MCF 10A (cell line): ENCODE measurements around the gene TAF4. TPM values are rescaled to one million over a fixed set of nuclear protein-coding genes. Genes with fewer than 3 reads are reported as not detected.
"Not testable (repeated sequence)": the region's sequence is repeated elsewhere in the genome, so short reads cannot be mapped to it uniquely, and the experiment has no call there.

Experiments used
- BruUV-seq: library from RNA; stranded (reverse); fragments of 400-500 nt; replicated peaks from 2 replicates; lab custom pipeline; 2021; lab: Mats Ljungman, UMichigan
- CTCF ChIA-PET: fragments of 300-600 bp; sonication (Branson Sonifier 250); formaldehyde crosslinking; extraction: SDS; loops from one replicate; lab custom pipeline; 2021; ENCODE audit warnings: antibody characterized with exemption, inconsistent platforms; lab: Yijun Ruan, JAX
- POLR2A ChIA-PET: fragments of 300-600, 350-650 bp; sonication (Branson Sonifier 250); formaldehyde crosslinking; extraction: SDS; loops from one replicate; lab custom pipeline; 2020; ENCODE audit warnings: antibody characterized with exemption, inconsistent platforms; lab: Yijun Ruan, JAX
- DNase-seq: peaks from one replicate; pipeline ENCODE4 v3.0.0-alpha.2; 2018; ENCODE audit not compliant: unreplicated experiment
- H3K27ac Mint-ChIP-seq: one replicate; pipeline ENCODE4 v1.8.0; 2022; ENCODE audit warnings: mild to moderate bottlenecking, low read depth, mixed read lengths; ENCODE audit not compliant: unreplicated experiment
- H3K27me3 Mint-ChIP-seq: one replicate; pipeline ENCODE4 v1.8.0; 2022; ENCODE audit warnings: mixed read lengths; ENCODE audit not compliant: insufficient read depth, unreplicated experiment
- H3K36me3 Mint-ChIP-seq: one replicate; pipeline ENCODE4 v1.8.0; 2022; ENCODE audit warnings: mild to moderate bottlenecking, moderate library complexity, mixed read lengths; ENCODE audit not compliant: insufficient read depth, unreplicated experiment
- H3K4me1 Mint-ChIP-seq: one replicate; pipeline ENCODE4 v1.8.0; 2022; ENCODE audit warnings: mixed read lengths; ENCODE audit not compliant: insufficient read depth, unreplicated experiment
- H3K4me3 Mint-ChIP-seq: one replicate; pipeline ENCODE4 v1.8.0; 2022; ENCODE audit warnings: mild to moderate bottlenecking, moderate library complexity, mixed read lengths; ENCODE audit not compliant: unreplicated experiment
- H3K9me3 Mint-ChIP-seq: one replicate; pipeline ENCODE4 v1.8.0; 2022; ENCODE audit warnings: mixed read lengths; ENCODE audit not compliant: unreplicated experiment
- intact Hi-C: fragments of 100-400 bp; cut with micrococcal nuclease; formaldehyde crosslinking; loops from 2 replicates; pipeline ENCODE4 v1.14.1; 2022
- total RNA-seq: library from RNA; stranded (reverse); gene quantifications from 2 replicates; pipeline ENCODE4 v1.2.3, GENCODE V29; 2022
- TF ChIP-seq, protein P1 (sequence below): fragments of 200-600 bp; IDR thresholded peaks from one replicate; pipeline ENCODE4 v1.8.0; 2022; ENCODE audit warnings: antibody characterized with exemption, mild to moderate bottlenecking; ENCODE audit not compliant: unreplicated experiment

The TAF4 gene
- total RNA-seq, 1 experiment from 2014 or later, result 15.9 TPM

DNA sequence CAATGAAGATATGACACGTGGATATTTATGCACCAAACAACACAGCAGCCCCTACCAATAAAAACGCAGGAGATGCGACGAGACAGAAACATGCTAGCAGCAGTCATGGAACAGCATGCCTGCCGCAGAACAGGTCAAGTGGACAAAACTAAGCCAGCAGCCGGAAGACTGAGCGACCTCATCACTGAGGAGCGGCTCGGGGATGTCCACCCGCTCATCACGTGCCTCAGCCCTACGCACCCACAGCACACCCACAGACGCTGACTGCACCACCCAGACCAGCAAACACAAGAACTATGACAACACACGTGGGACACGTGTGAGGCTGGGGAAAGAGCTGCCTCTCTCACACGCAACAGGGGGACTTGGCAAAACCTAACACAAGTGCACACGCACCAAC, 81.7 kb downstream of the TAF4 start:
- DNase-seq, result no peak
- no peaks in the 10 kb centered on the region for H3K4me1 Mint-ChIP-seq
- no peaks in the 10 kb centered on the region for H3K9me3 Mint-ChIP-seq
- no TSS peak for BruUV-seq
- peaks cover 28% of the 10 kb centered on the region for H3K36me3 Mint-ChIP-seq
- H3K27me3 Mint-ChIP-seq, result no peaks in the 10 kb centered on the region
- POLR2A ChIA-PET, result interaction anchor here (0.6 kb wide), 1 partner anchor 734 kb away, joined by 3 read pairs; no protein-coding TSS in a partner anchor
- intact Hi-C loops, result no loop called here
- TF ChIP-seq, protein P1, sequence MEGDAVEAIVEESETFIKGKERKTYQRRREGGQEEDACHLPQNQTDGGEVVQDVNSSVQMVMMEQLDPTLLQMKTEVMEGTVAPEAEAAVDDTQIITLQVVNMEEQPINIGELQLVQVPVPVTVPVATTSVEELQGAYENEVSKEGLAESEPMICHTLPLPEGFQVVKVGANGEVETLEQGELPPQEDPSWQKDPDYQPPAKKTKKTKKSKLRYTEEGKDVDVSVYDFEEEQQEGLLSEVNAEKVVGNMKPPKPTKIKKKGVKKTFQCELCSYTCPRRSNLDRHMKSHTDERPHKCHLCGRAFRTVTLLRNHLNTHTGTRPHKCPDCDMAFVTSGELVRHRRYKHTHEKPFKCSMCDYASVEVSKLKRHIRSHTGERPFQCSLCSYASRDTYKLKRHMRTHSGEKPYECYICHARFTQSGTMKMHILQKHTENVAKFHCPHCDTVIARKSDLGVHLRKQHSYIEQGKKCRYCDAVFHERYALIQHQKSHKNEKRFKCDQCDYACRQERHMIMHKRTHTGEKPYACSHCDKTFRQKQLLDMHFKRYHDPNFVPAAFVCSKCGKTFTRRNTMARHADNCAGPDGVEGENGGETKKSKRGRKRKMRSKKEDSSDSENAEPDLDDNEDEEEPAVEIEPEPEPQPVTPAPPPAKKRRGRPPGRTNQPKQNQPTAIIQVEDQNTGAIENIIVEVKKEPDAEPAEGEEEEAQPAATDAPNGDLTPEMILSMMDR, result no peak
- H3K4me3 Mint-ChIP-seq, result no peak overlapping the region
- CTCF ChIA-PET, result interaction anchor here (0.7 kb wide), 1 partner anchor 27 kb away, joined by 3 read pairs; no protein-coding TSS in a partner anchor
- no peak overlapping the region for H3K27ac Mint-ChIP-seq

DNA sequence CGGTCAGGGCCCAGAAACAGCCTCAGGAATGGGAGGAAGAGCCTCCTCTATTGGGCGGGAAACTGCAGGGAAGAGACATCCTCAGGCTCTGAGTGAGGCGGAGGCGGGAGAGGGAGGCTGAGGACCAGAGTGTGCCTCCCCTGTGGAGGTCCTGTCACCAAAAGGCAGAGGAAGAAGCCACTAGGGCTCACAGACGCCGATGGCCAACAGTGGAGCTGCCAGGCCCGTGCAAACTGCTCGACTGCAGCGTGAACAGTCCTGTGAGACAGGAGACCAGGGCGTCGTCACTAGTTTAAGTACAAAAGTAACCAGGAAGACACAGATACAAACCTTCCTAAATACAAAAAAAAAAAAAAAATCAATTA, 82.7 kb downstream of the TAF4 start:
- ChIA-PET POLR2A (interaction anchor here (0.6 kb wide), 1 partner anchor 142 kb away, joined by 4 read pairs; no protein-coding TSS in a partner anchor), CTCF (no interaction called here)
- H3K4me3 Mint-ChIP-seq, result no peak overlapping the region
- no TSS peak for BruUV-seq
- no peaks in the 10 kb centered on the region for H3K9me3 Mint-ChIP-seq
- H3K36me3 Mint-ChIP-seq, result peaks cover 19% of the 10 kb centered on the region
- DNase-seq, result no peak
- TF ChIP-seq, protein P1, result no peak
- no peak overlapping the region for H3K27ac Mint-ChIP-seq
- intact Hi-C loops, result no loop called here
- no peaks in the 10 kb centered on the region for H3K27me3 Mint-ChIP-seq
- H3K4me1 Mint-ChIP-seq, result no peaks in the 10 kb centered on the region

DNA sequence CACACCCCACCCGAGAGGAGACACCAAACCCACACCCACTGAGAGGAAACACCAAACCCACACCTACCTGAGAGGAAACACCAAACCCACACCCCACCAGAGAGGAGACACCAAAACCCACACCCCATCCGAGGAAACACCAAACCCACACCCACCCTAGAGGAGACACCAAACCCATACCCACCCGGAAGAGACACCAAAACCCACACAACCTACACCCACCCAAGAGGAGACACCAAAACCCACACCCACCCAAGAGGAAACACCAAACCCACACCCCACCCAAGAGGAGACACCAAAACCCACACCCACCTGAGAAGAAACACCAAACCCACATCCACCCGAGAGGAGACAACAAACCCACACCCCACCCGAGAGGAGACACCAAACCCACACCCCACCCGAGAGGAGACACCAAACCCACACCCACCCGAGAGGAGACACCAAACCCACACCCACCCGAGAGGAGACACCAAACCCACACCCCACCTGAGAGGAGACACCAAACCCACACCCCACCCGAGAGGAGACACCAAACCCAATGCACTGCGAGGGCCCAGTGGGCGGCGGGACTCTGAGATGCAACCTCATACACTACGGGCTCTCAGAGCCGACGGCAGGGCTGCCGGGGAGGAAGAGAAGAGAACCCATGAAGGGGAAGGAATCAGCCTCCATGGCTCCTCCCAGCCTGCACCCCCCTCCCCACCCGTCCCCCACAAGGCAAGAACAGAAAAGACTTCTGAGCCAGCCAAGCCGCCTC, 83.3 kb downstream of the TAF4 start:
- Mint-ChIP-seq H3K4me1 (no peaks in the 10 kb centered on the region), H3K27me3 (no peaks in the 10 kb centered on the region), H3K36me3 (peaks cover 19% of the 10 kb centered on the region), H3K9me3 (no peaks in the 10 kb centered on the region), H3K27ac (no peak overlapping the region), H3K4me3 (no peak overlapping the region)
- intact Hi-C loops, result no loop called here
- no peak for DNase-seq
- ChIA-PET POLR2A (no interaction called here), CTCF (no interaction called here)
- BruUV-seq, result no TSS peak
- TF ChIP-seq, protein P1, result no peak

DNA sequence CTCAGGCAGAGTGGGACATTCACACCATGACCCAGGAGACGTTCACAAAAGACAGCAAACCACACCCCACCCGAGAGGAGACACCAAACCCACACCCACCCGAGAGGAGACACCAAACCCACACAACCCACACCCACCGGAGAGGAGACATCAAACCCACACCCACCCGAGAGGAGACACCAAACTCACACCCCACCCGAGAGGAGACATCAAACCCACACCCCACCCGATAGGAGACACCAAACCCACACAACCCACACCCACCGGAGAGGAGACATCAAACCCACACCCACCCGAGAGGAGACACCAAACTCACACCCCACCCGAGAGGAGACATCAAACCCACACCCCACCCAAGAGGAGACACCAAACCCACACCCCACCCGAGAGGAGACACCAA, 84.0 kb downstream of the TAF4 start:
- CTCF ChIA-PET, DNase-seq, H3K4me1 Mint-ChIP-seq, H3K27ac Mint-ChIP-seq, POLR2A ChIA-PET, H3K9me3 Mint-ChIP-seq, intact Hi-C loops, BruUV-seq, H3K27me3 Mint-ChIP-seq, H3K4me3 Mint-ChIP-seq: not testable (repeated sequence)
- H3K36me3 Mint-ChIP-seq, result peaks cover 18% of the 10 kb centered on the region
